B cell (primary cell): Measurements from ENCODE around the gene CDKN3. TPM values are rescaled to one million over a fixed set of nuclear protein-coding genes. Genes with fewer than 3 reads are reported as not detected.

Experiments used
- ATAC-seq: fragments of 200-7000 bp; cut with Tn5 transposase; one replicate; pipeline ENCODE4 v1.10.0; 2021; ENCODE audit warnings: low read depth, mild to moderate bottlenecking, moderate number of reproducible peaks, moderate library complexity
- CTCF ChIA-PET: fragments of 350-600 bp; sonication (Branson Sonifier 250); formaldehyde crosslinking; loops from one replicate; lab custom pipeline; 2021; ENCODE audit warnings: antibody characterized with exemption, inconsistent platforms; lab: Charles Lee
- POLR2A ChIA-PET: fragments of 350-600 bp; sonication (Branson Sonifier 250); formaldehyde crosslinking; loops from one replicate; lab custom pipeline; 2021; ENCODE audit warnings: antibody characterized with exemption; lab: Charles Lee
- DNase-seq: peaks from one replicate; pipeline ENCODE4 v3.0.0; 2013
- H2AFZ ChIP-seq: 2 replicates; pipeline ENCODE4 v1.6.1; 2012; ENCODE audit warnings: mild to moderate bottlenecking, low read depth, low read length; ENCODE audit not compliant: insufficient read depth, poor library complexity, severe bottlenecking
- H3K27ac ChIP-seq, 2 donors: 1 replicate in 1 of 2; 2 replicates in 1 of 2; pipeline ENCODE4 v1.5.1; 2012 to 2013; ENCODE audit warnings: low read length in 2 of 2, mild to moderate bottlenecking in 2 of 2, moderate library complexity in 1 of 2
- H3K27me3 ChIP-seq, 4 experiments: fragments of 200-600 bp in 1 of 4; sonication (generic) in 1 of 4; replicated peaks in 1 of 4; 1 replicate in 2 of 4; 2 replicates in 2 of 4; pipeline versions ENCODE4 v1.6.1 to v1.7.0; 2013 to 2016; ENCODE audit warnings: low read length in 3 of 4, mild to moderate bottlenecking in 2 of 4, mixed read lengths in 1 of 4, moderate library complexity in 1 of 4; ENCODE audit not compliant: insufficient read depth in 4 of 4, control insufficient read depth in 3 of 4; ENCODE audit errors: control extremely low read depth in 1 of 4
- H3K36me3 ChIP-seq, 2 experiments: replicated peaks in 1 of 2; 1 replicate in 1 of 2; 2 replicates in 1 of 2; pipeline versions ENCODE4 v1.6.1 to v1.7.1; 2013; ENCODE audit warnings: low read length in 1 of 2; ENCODE audit not compliant: insufficient read depth in 2 of 2, control insufficient read depth in 1 of 2; ENCODE audit errors: control extremely low read depth in 1 of 2, extremely low read depth in 1 of 2
- H3K4me1 ChIP-seq, 2 donors: fragments of 200-600 bp in 1 of 2; sonication (generic) in 1 of 2; 1 replicate in 1 of 2; 2 replicates in 1 of 2; pipeline versions ENCODE4 v1.5.1 to v1.6.1; 2013 to 2017; ENCODE audit warnings: low read length in 2 of 2; ENCODE audit not compliant: control insufficient read depth in 2 of 2, insufficient read depth in 2 of 2
- H3K4me2 ChIP-seq: replicated peaks from 2 replicates; pipeline ENCODE3; 2012; ENCODE audit warnings: mild to moderate bottlenecking, low read depth, low read length; ENCODE audit not compliant: poor library complexity, severe bottlenecking
- H3K4me3 ChIP-seq, 5 experiments: fragments of 200-600 bp in 1 of 5; sonication (generic) in 1 of 5; 1 replicate in 3 of 5; 2 replicates in 2 of 5; pipeline versions ENCODE4 v1.5.1 to v1.7.0; 2011 to 2016; ENCODE audit warnings: low read length in 4 of 5, mild to moderate bottlenecking in 4 of 5, low read depth in 2 of 5, control low read depth in 1 of 5, moderate library complexity in 1 of 5; ENCODE audit not compliant: insufficient read depth in 1 of 5; ENCODE audit errors: control extremely low read depth in 1 of 5, extremely low read depth in 1 of 5
- H3K79me2 ChIP-seq: fragments of 200-600 bp; sonication (generic); one replicate; pipeline ENCODE4 v1.6.0; 2016; ENCODE audit warnings: low read length; ENCODE audit not compliant: control insufficient read depth, insufficient read depth
- H3K9ac ChIP-seq: fragments of 200-600 bp; sonication (generic); 2 replicates; pipeline ENCODE4 v1.6.1; 2017; ENCODE audit warnings: mild to moderate bottlenecking, low read length, moderate library complexity
- H3K9me3 ChIP-seq, 3 donors: one replicate each; pipeline versions ENCODE4 v1.6.1 to v1.7.1; 2013; ENCODE audit warnings: low read length in 2 of 3; ENCODE audit not compliant: control insufficient read depth in 2 of 3, insufficient read depth in 1 of 3; ENCODE audit errors: control extremely low read depth in 1 of 3
- H4K20me1 ChIP-seq: 2 replicates; pipeline ENCODE4 v1.6.0; 2012; ENCODE audit warnings: mild to moderate bottlenecking, low read length; ENCODE audit not compliant: insufficient read depth, control insufficient read depth, poor library complexity, severe bottlenecking
- H3K27ac Mint-ChIP-seq: one replicate; pipeline ENCODE4 v1.8.0; 2021; ENCODE audit warnings: mixed read lengths
- H3K27me3 Mint-ChIP-seq: one replicate; pipeline ENCODE4 v1.8.0; 2021; ENCODE audit warnings: mixed read lengths
- H3K4me1 Mint-ChIP-seq: one replicate; pipeline ENCODE4 v1.8.0; 2021; ENCODE audit warnings: mixed read lengths
- H3K4me3 Mint-ChIP-seq: one replicate; pipeline ENCODE4 v1.8.0; 2021; ENCODE audit warnings: mixed read lengths
- H3K9me3 Mint-ChIP-seq: one replicate; pipeline ENCODE4 v1.8.0; 2022; ENCODE audit warnings: mixed read lengths; ENCODE audit not compliant: insufficient read depth
- EZH2 ChIP-seq: IDR thresholded peaks from 2 replicates; pipeline ENCODE4 v1.6.1; 2012; ENCODE audit warnings: borderline replicate concordance, low read depth, mild to moderate bottlenecking, moderate library complexity, low read length; ENCODE audit not compliant: insufficient read depth, poor library complexity, severe bottlenecking
- WGBS: methylation state at CpG from one replicate; pipeline ENCODE4 v1.1.5; 2013; ENCODE audit warnings: missing lambda C conversion rate; ENCODE audit not compliant: insufficient coverage; 5-methylcytosine and 5-hydroxymethylcytosine counted together
- intact Hi-C: fragments of 100-400 bp; cut with micrococcal nuclease; formaldehyde crosslinking; loops from one replicate; pipeline ENCODE4 v1.10.0; 2022
- polyA plus RNA-seq: library from polyadenylated mRNA; depleted of rRNA; stranded (reverse); fragments of >200 nt; gene quantifications from 2 replicates; pipeline ENCODE4 v1.2.3, GENCODE V29; 2012
- total RNA-seq, 2 donors: library from RNA; stranded (reverse); fragments of 120-200 nt in 1 of 2; gene quantifications; 1 replicate in 1 of 2; 2 replicates in 1 of 2; pipeline versions ENCODE4 v1.2.3 to v1.2.4, GENCODE V29; 2013 to 2022
- TF ChIP-seq, protein P1 (sequence below): fragments of 200-600 bp; IDR thresholded peaks from one replicate; pipeline ENCODE4 v1.8.0; 2022; ENCODE audit warnings: antibody characterized with exemption, mild to moderate bottlenecking

The CDKN3 gene
- total and polyA plus RNA-seq, 2 donors (not counting 1 experiment from before 2014, with no cell fraction given), result 0.42 to 1.0 TPM

GRCh38 chr14:54450535-54450934 is 53.7 kb downstream of the CDKN3 start:
- no peaks in the 10 kb centered on the region for H4K20me1 ChIP-seq
- Mint-ChIP-seq H3K4me3 (no peak overlapping the region), H3K27me3 (peaks cover 7% of the 10 kb centered on the region), H3K4me1 (peaks cover 4% of the 10 kb centered on the region), H3K27ac (no peak overlapping the region), H3K9me3 (no peaks in the 10 kb centered on the region)
- no peak overlapping the region for H3K9ac ChIP-seq
- CTCF ChIA-PET, result interaction anchor here (0.6 to 1.4 kb wide), 5 partner anchors 9 to 57 kb away, joined by 3 to 4 read pairs (median 3); no protein-coding TSS in a partner anchor
- POLR2A ChIA-PET, result no interaction called here
- H3K9me3 ChIP-seq, result no peaks in the 10 kb centered on the region
- H2AFZ ChIP-seq, result no peak overlapping the region
- no peak overlapping the region for H3K4me3 ChIP-seq
- H3K79me2 ChIP-seq, result no peaks in the 10 kb centered on the region
- WGBS, result no CpG with 5 or more reads among the region's 3 CpGs
- H3K27ac ChIP-seq, result no peak overlapping the region
- no peaks in the 10 kb centered on the region for H3K36me3 ChIP-seq
- H3K27me3 ChIP-seq, result peaks cover 0 to 5% (median 0%) of the 10 kb centered on the region in 4 experiments
- intact Hi-C loops, result no loop called here
- DNase-seq (no peak), ATAC-seq (peak; percentile 56)
- TF ChIP-seq, protein P1, sequence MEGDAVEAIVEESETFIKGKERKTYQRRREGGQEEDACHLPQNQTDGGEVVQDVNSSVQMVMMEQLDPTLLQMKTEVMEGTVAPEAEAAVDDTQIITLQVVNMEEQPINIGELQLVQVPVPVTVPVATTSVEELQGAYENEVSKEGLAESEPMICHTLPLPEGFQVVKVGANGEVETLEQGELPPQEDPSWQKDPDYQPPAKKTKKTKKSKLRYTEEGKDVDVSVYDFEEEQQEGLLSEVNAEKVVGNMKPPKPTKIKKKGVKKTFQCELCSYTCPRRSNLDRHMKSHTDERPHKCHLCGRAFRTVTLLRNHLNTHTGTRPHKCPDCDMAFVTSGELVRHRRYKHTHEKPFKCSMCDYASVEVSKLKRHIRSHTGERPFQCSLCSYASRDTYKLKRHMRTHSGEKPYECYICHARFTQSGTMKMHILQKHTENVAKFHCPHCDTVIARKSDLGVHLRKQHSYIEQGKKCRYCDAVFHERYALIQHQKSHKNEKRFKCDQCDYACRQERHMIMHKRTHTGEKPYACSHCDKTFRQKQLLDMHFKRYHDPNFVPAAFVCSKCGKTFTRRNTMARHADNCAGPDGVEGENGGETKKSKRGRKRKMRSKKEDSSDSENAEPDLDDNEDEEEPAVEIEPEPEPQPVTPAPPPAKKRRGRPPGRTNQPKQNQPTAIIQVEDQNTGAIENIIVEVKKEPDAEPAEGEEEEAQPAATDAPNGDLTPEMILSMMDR, result no peak
- no peak for TF ChIP-seq EZH2
- no peaks in the 10 kb centered on the region for H3K4me1 ChIP-seq
- H3K4me2 ChIP-seq, result no peak overlapping the region

DNA sequence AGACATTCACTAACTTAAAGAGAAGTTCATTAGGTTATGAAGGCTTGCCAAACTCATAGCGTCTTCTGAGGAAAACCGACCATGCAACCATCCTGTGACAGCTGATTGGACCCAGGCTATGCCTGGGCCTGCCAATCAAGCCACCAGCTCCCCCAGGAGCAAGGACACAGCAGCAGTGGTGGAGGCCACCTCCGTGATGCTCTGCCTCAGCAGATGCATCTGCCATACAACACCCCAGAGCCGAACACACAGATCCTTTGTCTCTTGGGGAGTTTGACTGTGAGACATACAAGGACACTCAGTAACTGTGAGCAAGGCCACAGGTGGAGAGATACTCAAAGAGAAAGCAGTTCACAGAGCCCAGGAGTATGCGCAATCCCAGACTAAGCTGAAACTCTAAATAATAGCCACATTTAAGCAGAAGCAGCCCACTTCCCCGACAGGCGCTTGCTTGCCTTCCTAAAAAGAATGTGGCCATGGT is 54.4 kb downstream of the CDKN3 start:
- no peak overlapping the region for H3K27ac Mint-ChIP-seq
- H3K9me3 ChIP-seq, result no peaks in the 10 kb centered on the region
- H3K9ac ChIP-seq, result no peak overlapping the region
- H3K4me3 Mint-ChIP-seq, result no peak overlapping the region
- ATAC-seq (no peak), DNase-seq (no peak)
- H3K27me3 ChIP-seq, result peaks cover 0 to 5% (median 0%) of the 10 kb centered on the region in 4 experiments
- 95% methylated on average over 3 of the region's 7 CpGs for WGBS
- H3K4me1 ChIP-seq, result no peaks in the 10 kb centered on the region
- CTCF ChIA-PET, result interaction anchor here (1.1 kb wide), 1 partner anchor 34 kb away, joined by 3 read pairs; no protein-coding TSS in a partner anchor
- H3K79me2 ChIP-seq, result no peaks in the 10 kb centered on the region
- H3K9me3 Mint-ChIP-seq, result no peaks in the 10 kb centered on the region
- H3K27ac ChIP-seq, result no peak overlapping the region
- no peak overlapping the region for H3K4me3 ChIP-seq
- H3K4me1 Mint-ChIP-seq, result peaks cover 4% of the 10 kb centered on the region
- POLR2A ChIA-PET, result no interaction called here
- no peak overlapping the region for H3K4me2 ChIP-seq
- TF ChIP-seq EZH2, result no peak
- TF ChIP-seq, protein P1, result no peak
- peaks cover 7% of the 10 kb centered on the region for H3K27me3 Mint-ChIP-seq
- H4K20me1 ChIP-seq, result no peaks in the 10 kb centered on the region
- intact Hi-C loops, result no loop called here
- H3K36me3 ChIP-seq, result no peaks in the 10 kb centered on the region
- no peak overlapping the region for H2AFZ ChIP-seq
